Activated T-cell treated with anti-CD3 and anti-CD28 coated beads, Interleukin-2, amount 50 U/mL, for 48 hours (primary cell): ENCODE measurements around the gene ATRX.
"Not testable (repeated sequence)": the region's sequence is repeated elsewhere in the genome, so short reads cannot be mapped to it uniquely, and the experiment has no call there.

ENCODE experiments used
- DNase-seq, 2 experiments: peaks; one replicate each; pipeline ENCODE4 v3.0.0-alpha.2; 2020

The ATRX gene

DNA sequence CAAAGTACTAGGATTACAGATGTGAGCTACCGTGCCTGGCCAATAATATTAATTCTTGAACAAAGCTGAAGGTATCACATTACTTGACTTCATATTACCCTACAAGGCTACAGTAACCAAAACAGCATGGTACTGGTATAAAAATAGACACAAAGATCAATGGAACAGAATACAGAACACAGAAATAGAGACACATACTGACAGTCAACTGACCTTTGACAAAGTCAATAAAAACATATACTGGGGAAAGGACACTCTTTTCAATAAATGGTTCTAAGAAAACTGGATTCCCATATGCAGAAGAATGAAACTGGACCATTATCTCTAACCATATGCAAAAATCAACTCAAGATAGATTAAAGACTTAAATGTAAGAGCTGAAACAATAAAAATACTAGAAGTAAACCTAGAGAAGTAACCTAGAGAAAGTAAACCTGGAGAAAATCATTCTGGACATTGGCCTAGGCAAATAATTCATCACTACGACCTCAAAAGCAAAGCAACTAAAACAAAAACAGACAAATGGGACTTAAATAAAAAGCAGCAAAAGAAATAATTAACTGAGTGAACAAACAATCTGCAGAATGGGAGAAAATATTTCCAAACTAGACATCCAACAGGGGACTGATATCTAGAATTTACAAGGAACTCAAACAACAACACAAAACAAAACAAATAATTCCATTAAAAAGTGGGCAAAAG, 182.2 kb downstream of the ATRX start:
- no peak for DNase-seq

DNA sequence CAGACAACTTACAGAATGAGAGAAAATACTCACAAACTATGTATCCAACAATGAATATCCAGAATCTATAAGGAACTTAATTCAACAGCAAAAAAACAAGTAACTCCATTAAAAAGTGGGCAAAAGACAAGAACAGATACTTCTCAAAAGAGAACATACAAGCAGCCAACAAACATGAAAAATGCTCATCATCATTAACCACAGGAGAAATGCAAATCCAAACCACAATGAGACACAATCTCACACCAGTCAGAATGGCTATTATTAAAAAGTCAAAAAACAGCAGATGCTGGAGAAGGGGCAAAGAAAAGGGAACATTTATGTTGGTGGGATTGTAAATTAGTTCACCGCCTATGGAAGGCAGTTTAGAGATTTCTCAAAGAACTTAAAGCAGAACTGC, 188.5 kb downstream of the ATRX start:
- DNase-seq, result no peak

DNA sequence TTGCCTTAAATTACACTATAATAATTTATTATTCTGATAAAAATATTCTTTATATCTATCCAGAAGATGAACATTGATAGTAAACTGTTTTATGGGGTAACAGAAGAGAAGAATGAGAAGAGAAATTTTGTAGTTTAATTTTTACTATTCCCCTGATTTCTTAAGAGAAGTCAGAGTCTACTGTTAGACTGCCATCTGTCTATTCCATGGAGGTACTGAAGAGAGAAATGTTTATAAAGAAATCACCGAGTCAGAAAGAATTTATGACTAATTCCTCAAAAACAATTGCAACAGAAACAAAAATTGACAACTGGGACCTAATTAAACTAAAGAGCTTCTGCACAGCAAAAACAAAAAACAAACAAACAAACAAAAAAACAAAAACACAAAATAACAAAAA, 188.9 kb downstream of the ATRX start:
- DNase-seq, result no peak

DNA sequence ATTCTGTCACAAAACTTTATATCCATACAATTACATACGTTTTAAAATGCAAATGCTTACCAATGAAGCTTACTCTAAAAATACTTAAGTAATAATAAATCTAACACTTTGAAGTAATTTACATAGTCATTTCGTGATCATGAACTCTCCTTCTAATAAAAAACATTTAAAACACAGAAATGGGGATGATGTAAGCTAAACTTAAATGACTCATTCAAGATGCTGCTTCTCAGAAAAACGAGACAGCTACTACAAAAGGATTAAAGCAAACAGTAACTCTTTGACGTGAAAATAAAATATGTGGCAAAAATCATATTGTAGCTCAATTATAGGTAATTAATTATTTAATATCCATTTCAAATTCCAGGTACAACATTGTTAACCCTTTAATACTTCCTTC, 190.2 kb downstream of the ATRX start:
- no peak for DNase-seq

DNA sequence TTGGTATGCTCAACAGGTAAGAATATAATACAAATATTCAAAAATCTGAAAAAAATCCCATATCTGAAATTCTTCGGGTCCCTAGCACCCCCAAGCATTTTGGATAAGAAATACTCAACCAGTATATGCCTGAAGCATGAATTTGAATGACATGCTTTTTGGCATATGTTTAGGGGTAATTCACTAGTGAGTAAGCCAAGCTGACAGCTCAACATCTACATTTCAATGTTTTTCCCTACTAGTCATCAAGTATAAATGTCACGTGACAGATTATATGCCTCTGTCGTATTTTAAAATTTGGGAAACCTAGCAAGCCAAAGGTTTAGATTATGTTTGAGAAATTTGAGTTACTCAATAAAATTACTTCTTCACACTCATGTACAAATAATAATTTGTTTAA, 213.7 kb downstream of the ATRX start:
- DNase-seq, result no peak

DNA sequence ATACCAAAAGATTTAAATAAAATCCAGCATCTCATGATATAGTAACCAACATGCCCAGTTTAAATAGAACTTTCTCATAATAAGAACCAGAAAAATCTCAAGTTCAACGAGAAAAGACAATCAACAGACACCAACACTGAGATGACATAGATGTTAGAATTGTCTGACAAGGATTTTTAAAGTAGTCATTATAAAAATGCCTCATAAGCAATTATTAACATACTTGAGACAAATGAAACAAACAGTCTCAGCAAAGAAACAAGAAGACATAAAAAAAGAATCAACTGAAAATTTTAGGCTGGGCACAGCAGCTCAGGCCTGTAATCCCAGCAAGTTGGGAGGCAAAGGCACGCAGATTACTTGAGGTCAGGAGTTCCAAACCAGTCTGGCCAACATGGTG, 220.7 kb downstream of the ATRX start:
- no peak for DNase-seq

DNA sequence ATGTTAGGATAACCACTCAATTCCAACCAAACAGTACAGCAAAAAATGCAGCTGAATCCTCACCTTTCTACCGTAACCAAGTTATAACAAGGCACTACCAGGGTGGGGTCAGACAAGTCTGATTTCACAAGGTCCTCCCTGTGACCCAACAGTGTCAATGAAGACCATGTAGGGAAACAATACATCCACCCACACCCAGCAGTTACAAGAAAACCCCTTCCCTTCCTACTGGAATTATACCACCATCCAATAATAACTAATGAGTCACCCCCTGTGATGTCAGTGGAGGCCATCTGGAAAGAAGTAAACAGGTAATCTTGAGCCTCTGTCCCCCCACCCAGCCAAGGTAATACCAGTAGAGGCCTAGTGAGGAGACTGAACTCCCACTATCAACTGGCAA, 221.2 kb downstream of the ATRX start:
- no peak for DNase-seq

DNA sequence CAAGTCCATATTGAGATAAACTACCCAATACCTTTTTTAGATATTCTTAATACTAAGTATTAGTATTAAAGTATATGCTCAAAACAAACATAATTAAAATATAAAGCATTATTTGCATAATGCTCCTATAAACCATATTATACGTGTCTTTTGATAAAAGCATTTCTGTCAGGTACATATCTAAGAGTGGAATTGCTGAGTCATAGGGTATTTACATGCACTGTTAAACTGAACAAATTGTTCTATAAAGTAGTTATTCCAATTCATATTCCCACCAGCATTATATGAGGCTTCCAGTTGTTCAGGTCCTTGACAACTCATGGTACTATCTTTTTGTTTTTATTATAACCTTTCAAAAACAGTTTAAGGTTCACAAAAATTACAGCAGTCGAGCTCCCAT, 224.6 kb downstream of the ATRX start:
- no peak for DNase-seq

DNA sequence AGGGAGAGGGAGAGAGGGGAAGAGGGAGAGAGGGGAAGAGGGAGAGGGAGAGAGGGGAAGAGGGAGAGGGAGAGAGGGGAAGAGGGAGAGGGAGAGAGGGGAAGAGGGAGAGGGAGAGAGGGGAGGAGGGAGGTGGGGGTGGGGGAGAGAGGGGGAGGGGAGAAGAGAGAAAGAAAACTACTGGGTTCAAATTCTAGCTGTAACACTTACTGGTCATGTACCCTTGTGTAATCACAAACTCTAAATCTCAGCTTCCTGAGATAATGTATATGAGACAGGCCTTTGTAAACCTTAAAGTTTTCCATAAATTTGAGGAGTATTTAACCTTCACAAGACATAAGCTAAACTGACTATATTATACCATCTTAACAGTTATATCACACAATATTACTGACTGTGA, 229.7 kb downstream of the ATRX start:
- DNase-seq, result no peak

DNA sequence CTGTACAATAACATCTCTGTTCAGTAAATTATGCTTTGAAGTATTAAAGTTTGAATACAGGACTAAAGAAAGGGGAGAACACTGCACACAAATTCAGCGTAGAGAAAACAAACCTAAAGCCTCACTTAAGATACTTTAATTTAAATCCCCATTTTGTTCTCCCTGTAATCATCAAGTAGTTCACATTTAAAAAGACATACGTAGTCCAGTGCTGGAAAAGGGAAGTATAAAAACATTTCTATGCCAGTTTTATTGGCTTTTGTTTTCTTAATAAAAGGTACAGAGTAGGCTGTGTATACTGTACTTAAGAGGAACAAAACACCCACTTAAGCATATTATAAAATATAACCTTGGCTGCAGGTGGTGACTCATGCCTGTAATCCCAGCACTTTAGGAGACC, 237.3 kb downstream of the ATRX start:
- DNase-seq, result no peak

DNA sequence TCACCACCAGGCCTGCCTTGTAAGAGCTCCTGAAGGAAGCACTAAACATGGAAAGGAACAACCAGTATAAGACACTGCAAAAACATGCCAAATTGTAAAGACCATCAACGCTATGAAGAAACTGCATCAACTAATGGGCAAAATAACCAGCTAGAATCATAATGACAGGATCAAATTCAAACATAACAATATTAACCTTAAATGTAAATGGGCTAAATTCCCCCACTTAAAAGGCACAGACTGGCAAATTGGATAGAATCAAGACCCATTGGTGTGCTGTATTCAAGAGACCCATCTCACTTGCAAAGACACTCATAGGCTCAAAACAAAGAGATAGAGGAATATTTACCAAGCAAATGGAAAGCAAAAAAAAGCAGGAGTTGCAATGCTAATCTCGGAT, 246.2 kb downstream of the ATRX start:
- not testable (repeated sequence) for DNase-seq

DNA sequence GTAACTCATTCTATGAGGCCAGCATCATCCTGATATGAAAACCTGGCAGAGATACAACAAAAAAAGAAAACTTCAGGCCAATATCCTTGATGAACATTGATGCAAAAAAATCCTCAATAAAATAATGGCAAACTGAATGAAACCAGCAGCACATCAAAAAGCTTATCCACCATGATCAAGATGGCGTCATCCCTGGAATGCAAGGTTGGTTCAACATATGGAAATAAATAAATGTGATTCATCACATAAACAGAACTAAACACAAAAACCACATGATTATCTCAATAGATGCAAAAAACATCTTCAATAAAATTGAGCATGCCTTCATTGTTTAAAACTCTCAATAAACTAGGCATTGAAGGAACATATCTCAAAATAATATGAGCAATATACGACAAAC, 254.8 kb downstream of the ATRX start:
- DNase-seq, result not testable (repeated sequence)

DNA sequence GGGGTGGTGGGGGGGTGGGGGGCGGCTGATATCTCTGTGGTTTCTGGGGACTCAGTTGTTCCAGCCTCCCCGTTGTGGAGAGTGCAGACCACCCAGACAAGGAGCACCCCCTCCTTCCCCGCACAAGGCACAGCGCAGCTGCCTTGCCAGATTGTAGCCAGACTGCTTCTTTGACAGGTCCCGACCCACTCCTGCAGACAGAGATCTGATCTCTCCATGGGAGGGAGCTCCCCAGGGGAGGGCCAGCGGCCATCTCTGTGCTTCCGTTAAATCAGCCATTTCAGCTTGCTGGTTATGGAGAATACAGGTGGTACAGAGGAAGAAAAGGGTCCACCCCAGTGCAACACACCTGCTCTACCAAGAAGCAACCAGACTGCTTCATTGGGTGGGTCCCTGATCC, 258.0 kb downstream of the ATRX start:
- no peak for DNase-seq

DNA sequence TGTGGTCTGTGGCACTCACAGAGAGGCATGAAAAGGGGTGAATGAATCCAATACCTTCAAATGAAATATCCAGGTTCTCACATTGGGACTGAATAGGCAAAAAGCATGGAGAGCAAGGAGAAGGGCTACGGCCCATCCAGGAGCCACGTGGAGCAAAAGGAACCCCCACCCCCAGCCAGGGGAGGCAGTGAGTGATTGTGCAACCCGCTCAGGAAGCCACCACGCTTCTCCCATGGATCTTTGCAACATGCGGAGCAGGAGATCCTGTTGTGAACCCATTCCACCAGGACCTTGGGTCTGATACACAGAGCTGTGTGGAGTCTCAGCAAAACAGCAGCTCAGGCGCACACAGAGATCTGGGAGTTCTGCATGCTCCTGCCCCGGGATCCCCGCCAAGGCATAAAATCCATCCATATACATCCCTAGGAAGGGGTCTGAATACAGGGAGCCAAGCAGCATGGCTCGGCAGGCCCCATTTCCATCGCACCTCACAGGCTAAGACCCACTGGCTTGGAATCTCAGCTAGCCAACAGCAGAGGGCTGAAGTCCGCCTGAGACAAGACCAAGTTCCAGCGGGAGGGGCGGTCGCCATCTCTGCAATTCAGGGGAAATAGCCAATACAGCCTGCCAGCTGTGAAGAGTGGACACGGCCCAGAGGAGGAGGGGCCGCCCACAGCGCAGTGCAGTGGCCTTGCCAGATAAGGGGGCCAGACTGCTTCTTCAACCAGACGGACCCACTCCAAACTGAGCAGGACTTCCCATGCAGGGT, 258.6 kb downstream of the ATRX start:
- DNase-seq, result no peak

DNA sequence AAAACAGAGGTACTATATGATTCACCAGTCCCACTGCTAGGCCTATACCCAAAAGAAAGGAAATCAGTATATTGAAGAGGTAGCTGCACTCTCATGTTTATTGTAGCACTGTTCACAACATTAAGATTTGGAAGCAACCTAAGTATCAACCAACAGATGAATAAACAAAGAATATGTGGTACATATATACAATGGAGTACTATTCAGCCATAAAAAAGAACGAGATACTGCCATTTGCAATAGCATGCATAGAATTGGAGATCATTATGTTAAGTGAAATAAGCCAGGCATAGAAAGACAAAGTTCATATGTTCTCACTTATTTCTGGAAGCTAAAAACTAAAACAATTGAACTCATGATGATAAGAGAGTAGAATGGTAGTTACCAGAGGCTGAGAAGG, 266.3 kb downstream of the ATRX start:
- no peak for DNase-seq

DNA sequence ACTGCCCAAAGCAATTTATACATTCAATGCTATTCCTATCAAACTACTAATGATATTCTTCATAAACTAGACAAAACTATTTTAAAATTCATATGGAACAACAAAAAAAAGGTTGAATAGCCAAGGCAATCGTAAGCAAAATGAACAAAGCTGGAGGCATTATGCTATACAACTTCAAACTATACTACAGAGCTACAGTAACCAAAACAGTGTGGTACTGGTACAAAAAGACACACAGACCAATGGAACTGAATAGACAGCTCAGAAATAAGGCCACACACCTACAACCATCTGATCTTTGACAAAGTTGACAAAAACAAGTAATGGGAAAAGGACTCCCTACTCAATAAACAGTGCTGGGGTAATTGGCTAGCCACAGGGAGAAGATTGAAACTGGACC, 271.8 kb downstream of the ATRX start:
- no peak for DNase-seq

DNA sequence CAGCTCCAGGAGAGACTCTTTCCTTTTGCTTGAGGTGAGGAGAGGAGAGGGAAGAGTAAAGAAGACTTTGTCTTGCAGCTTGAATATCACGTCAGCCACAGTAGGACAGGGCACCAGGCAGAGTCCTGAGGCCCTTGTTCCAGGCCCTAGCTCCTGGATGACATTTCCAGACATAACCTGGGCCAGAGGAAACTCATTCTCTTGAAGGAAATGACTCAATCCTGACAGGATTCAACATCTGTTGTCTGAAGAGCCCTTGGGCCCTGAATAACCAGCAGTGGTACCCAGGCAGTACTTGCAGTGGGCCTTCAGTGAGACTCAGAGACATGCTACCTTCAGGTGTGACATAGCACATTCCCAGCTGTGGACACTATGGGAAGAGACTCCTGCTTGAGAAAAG, 276.0 kb downstream of the ATRX start:
- no peak for DNase-seq

DNA sequence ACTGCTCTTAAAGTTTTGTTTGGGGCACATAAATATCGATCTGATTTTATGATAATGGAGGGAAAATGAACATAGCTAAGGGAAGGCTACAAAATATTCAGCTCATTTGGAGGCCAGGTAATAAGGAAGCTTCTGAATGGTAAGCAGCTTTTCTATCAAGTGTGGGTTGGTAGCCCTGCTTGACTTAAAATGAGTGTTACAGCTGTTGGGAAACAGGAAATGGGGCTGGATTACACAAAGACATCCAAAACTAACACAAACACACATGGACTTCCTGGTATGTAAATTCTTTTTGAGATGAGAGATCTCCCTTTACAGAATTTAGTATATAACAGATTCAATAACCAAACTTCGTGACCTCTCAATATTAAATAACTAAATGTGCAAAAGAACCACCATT, 280.8 kb downstream of the ATRX start:
- no peak for DNase-seq

DNA sequence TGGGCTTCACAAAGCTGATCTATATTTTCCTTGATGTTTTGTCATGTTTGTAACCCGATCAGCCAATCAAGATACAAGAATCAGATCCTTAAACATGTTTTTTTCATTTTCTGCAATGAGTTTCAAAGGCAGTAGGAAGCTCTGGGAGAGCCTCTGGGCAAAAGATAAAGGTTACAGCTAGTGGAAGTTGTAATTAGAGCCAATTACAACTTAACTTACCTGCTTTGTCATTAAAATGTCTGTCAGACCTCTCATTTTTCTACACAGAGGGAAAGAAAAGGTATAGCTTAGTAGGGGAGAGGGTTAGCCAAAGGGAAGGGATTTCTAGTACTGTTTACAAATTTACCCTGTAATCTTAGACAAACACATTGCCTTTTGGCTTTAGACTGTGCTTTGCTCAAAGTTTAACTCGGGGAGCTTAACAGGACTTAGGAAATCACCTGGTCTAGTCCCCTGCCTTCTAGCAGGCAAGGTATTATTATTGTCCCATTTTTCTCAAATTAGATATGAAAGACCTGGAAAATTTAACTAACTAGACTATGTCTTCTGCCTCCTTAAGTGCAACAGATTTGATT, 283.0 kb downstream of the ATRX start:
- no peak for DNase-seq

DNA sequence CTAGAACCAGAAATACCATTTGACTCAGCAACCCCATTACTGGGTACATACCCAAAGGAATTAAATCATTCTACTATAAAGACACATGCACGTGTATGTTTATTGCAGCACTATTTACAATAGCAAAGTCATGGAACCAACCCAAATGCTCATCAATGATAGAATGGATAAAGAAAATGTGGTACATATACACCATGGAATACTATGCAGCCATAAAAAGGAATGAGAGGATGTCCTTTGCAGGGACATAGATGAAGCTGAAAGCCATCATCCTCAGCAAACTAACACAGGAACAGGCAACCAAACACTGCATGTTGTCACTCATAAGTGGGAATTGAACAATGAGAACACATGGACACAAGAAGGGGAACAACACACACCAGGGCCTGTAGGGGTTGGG, 285.9 kb downstream of the ATRX start:
- not testable (repeated sequence) for DNase-seq

DNA sequence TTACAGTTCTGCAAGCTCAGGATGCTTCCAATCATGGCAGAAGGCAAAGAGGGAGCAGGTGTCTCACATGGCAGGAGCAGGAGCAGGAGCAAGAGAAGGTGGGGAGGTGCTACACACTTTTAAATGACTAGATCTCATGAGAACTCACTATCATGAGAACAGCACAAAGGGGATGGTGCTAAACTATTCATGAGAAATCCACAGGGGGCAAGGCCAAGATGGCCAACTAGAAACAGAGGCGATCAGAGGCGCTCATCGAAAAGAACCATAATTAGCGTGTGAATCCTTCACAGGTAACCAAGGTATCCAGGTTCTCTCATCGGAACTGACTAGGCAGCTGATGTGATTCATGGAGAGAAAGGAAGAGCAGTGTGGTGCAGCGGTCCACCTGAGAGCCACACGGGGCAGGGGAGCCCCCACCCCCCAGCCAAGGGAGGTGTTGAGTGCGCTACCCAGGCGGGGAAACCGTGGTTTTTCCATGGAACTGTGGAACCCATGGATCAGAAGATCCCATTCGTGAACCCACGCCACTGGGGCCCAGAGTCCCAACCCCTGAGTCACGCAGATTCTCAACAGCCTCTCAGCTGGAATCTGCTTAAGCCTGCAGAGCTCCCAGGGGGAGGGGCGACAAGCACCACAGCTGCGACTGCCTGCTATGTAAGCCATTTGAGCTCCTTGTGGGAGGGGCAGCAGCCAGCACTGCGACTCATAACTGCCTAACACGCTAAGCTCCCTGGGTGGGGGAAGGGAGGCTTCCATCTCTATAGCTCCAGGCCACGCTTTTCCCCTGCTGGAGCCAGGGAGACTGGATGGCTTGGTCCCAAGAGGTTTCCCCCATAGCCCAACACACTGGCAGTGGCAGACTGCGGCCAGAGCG, 292.1 kb downstream of the ATRX start:
- DNase-seq, result no peak

DNA sequence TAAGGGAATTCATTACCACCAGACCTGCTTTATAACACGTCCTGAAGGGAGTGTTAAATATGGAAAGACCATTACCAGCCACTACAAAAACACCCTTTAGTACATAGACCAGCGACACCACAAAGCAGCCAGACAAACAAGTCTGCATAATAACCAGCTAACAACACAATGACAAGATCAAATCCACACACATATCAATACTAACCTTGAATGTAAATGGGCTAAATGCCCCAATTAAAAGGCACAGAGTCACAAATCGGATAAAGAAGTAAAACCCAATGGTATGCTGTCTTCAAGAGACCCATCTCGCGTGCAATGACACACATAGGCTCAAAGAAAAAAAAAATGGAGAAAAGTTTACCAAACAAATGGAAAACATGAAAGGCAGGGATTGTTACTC, 302.0 kb downstream of the ATRX start:
- no peak for DNase-seq

DNA sequence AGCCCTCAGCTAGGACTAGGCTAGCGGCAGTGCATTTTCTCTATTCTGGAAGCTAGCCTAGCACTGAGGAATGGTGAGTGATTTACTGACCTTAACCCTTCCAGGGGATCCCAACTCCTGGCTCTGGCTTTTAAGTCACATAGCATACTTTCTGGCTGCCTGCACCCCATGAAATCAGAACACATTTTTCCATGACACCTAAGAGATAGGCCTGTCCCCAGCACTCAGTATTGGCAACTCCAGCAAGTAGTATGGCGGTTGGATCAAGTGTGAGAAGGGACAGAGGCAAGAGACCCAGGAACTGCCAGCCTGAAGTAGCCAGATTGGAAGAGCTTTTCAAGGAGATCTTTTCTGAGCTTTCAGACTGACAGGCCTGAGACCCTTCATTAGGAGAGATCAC, 330.6 kb downstream of the ATRX start:
- no peak for DNase-seq
